GM12891 (cell line): Measurements from ENCODE around the gene ACTL9.

ENCODE experiments used
- DNase-seq: peaks from one replicate; pipeline ENCODE4 v3.0.0; 2011; ENCODE audit warnings: low spot score; ENCODE audit not compliant: insufficient read length
- FAIRE-seq: peaks from 2 replicates; lab custom pipeline; 2011; peaks lifted over from hg19 to GRCh38; lab: Jason Lieb, UNC
- PAX5 ChIP-seq: IDR thresholded peaks from 2 replicates; pipeline ENCODE4 v1.6.1; 2011; ENCODE audit warnings: low read length, moderate library complexity, mild to moderate bottlenecking; ENCODE audit not compliant: insufficient read depth, severe bottlenecking
- POLR2A ChIP-seq: IDR thresholded peaks from 2 replicates; pipeline ENCODE4 v1.6.1; 2011; ENCODE audit warnings: low read depth, low read length, control low read depth
- POLR2AphosphoS5 ChIP-seq: IDR thresholded peaks from 2 replicates; pipeline ENCODE4 v1.6.1; 2011; ENCODE audit warnings: low read depth, low read length, control low read depth
- POU2F2 ChIP-seq: IDR thresholded peaks from 2 replicates; pipeline ENCODE4 v1.6.1; 2011; ENCODE audit warnings: low read depth, mild to moderate bottlenecking, control low read depth, low read length, moderate library complexity
- SPI1 ChIP-seq: IDR thresholded peaks from 2 replicates; pipeline ENCODE4 v1.6.1; 2011; ENCODE audit warnings: low read depth, low read length, control low read depth
- TAF1 ChIP-seq: IDR thresholded peaks from 2 replicates; pipeline ENCODE4 v1.6.1; 2011; ENCODE audit warnings: low read depth, low read length, control low read depth

ACTL9 gene

DNA sequence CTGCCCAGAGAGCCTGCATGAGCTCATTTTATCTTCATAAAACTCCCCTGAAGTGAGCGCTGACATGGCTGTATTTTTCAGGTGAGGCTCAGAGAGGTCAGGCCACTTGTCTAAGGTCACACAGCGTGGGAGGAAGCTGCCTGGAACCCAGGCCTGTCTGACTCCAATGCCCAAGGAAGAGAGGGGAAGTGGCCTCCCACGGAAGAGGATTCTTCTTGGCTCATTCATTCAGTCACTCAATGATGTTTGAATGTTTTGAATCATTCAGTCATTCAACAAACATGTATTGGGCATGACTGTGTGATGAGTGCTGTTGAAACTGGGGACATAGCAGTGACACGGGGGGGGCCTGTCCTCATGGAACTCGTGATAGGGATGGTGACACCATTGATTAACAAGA is 12.0 kb downstream of the ACTL9 start:
- TF ChIP-seq POLR2AphosphoS5 (no peak), POU2F2 (no peak), TAF1 (no peak), SPI1 (no peak), POLR2A (no peak), PAX5 (no peak)
- DNase-seq (no peak), FAIRE-seq (no peak)

DNA sequence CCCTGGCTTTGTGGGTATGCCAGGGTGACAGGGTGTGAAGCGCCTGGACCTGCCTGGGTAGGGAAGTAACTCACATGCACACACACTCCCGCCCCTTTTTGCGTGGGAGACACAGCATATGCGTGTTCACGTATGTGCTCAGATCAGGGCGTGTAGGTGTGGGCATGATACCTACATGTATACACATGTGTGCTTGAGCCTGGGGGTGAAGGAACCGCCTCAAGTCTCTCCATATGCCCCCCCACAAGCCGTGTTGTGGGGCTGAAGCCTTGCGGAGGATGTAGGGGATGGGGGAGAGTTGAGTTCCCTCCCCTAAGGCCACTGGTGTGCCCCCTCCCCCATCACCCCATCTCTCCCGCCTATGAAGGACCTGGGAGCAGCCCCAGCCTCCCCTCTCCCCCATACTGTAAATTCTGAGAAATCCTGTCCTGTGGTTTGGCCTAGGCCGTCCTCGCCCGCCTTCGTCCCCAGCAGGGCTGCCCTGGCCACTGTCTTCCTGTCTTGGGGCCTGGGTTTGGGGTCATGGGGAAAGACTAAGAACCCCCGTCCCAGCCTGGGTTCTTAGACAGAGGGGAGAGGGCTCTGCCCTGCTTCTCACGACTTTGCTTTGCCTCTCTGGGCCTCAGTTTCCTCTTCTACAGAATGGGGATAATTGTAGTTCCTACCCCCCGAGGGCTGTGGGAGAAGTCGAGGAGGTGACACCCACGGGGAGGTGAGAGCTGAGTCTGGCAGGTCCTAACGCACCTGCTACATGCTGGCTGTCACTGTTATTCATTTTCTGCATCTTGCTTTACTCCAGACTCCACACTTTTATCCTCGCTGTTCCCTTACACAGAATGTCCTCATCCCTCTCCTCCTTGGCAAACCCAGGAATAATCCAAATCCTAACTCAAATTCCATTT is 14.3 kb downstream of the ACTL9 start:
- DNase-seq (no peak), FAIRE-seq (no peak)
- TF ChIP-seq TAF1 (no peak), PAX5 (no peak), SPI1 (no peak), POU2F2 (no peak), POLR2A (no peak), POLR2AphosphoS5 (no peak)

GRCh38 chr19:8682931-8683330 is 15.7 kb downstream of the ACTL9 start:
- FAIRE-seq (no peak), DNase-seq (no peak)
- TF ChIP-seq PAX5 (no peak), POLR2A (no peak), TAF1 (no peak), POU2F2 (no peak), POLR2AphosphoS5 (no peak), SPI1 (no peak)

DNA sequence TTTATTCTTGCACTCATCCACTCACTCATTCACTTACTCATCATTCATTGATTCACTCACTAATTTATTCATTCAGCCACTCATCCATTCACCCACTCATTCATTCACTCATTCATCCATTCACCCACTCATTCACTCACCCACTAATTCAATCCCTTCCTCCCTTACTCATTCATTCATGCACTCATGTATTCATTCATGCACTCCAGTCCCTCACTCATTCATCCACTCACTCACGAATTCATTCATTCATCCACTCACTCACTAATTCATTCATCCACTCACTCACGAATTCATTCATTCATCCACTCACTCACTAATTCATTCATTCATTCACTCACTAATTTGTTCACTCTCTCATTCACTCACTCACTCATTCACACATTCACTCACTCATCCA is 16.1 kb downstream of the ACTL9 start:
- peak; percentile 60 for FAIRE-seq
- TF ChIP-seq SPI1 (no peak), TAF1 (no peak)

DNA sequence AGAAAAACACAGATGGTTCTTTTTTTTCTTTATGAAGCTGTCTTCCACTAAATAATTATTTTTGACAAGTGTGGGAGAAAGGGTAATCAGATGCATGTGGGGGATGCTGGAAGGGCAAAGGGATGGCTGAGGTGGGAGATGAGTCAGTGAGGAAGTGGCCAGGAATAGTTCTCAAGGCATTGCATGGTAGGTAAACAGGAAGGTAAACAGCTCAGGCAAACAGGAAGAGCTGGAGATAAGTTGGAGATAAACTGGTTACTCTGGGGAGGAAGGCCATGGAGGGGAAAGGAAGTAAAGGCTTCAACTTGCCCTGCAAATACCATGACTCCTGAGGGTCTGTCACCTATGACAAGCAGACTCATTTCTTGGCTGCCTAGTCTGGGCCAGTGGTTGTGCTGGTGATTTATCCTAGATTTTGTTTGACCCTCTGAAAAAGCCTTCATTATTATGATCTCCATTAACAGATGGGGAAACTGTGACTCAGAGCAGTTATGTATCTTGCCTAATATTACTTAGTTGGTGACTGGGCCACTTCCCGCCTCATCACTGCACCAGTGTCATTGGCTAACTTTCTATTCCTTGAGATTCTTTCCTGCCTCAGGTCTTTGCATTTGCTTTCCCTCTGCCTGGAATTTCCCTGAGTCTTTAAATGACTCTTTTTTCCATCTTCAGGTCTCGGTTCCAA is 17.1 kb downstream of the ACTL9 start:
- FAIRE-seq (no peak), DNase-seq (no peak)
- TF ChIP-seq TAF1: no peak
- TF ChIP-seq POLR2A: no peak
- TF ChIP-seq POU2F2: no peak
- TF ChIP-seq POLR2AphosphoS5: no peak
- no peak for TF ChIP-seq SPI1
- TF ChIP-seq PAX5: no peak

More for the DNA sequence above, 16.1 kb downstream of the ACTL9 start:
- no peak for DNase-seq

DNA sequence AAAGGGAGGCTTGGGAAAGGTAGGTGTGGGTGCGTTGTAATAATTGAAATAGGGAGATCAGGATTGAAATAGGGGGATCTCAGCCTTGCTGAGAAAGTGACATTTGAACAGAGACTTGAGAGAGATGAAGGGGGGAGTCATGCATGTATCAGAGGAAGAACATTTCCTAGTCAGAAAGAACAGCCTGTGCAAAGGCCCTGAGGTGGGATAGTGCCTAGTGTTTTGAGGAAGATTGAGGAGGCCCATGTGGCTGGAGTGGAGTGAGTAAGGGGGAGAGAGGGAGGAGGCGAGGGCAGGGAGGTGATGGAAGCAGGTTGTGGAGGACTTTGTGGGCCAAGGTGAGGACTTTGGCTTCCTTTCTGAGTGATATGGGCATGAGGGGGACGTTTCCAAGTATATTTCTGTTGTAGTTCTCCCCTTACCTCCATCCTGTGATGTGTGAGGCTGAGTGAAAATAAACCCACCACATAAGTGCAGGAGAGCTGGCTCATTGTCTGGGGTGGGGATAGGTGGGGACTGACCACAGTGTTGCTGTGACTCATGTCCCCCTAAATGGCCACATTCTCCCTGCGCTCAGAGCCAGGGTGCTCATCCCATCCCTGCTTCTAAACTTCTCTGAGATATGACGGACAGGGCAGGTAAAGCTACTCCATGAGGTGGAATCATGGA is 17.8 kb downstream of the ACTL9 start:
- TF ChIP-seq POLR2AphosphoS5 (no peak), POLR2A (no peak), PAX5 (no peak), POU2F2 (no peak), TAF1 (no peak), SPI1 (no peak)
- DNase-seq (no peak), FAIRE-seq (no peak)

GRCh38 chr19:8678244-8678807 is 20.3 kb downstream of the ACTL9 start:
- DNase-seq (no peak), FAIRE-seq (no peak)
- TF ChIP-seq POU2F2 (no peak), TAF1 (no peak), POLR2AphosphoS5 (no peak), SPI1 (no peak), PAX5 (no peak), POLR2A (no peak)

DNA sequence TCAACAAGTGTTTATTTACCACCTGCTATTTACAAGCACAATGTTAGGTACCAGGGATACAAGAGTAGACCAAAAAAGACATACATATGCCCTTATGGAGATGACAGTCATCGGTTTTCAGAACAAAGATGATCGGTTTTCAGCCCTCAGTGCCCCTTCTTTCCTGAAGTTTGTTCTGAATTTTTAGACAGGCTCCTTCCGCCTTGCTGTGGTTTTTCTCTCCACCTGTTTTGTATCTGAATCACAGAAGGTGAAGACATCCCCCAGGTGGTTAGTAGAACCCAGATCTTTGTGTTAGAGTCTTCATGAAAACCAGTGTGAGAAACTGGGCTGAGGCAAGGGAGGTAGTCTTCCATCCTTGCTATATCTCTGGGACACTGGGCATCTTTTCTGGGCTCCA is 23.5 kb downstream of the ACTL9 start:
- FAIRE-seq (no peak), DNase-seq (no peak)
- TF ChIP-seq SPI1: no peak
- no peak for TF ChIP-seq POLR2A
- TF ChIP-seq POU2F2: no peak
- no peak for TF ChIP-seq PAX5
- no peak for TF ChIP-seq POLR2AphosphoS5
- TF ChIP-seq TAF1: no peak

DNA sequence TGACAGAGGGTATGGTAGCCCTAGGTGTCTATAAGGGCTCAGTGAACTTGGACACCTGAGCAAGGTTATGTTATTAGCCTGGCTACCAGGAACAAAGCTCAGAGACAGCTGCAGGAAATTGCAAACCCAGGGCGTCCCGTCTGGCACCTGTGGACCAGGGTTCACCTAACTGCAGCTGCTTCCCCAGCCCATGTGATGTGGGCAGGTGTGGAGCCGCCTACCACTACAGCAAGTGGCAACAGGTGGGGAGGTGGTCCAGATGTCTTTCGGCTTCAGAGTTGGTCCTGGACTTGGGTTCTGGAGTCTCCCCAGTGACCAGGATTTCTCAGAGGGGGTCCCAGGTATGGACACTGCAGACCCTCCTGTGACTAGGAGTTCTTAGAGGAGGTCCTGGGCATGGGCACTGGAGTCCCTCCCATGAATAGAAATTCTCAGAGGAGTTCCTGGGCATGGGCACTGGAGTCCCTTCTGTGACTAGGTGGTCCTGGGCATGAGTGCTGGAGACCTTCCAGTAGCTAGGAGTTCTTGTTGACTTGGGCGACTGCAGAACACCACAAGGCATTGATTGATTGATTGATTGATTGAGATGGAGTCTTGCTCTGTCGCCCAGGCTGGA is 25.2 kb downstream of the ACTL9 start:
- no peak for DNase-seq
- no peak for TF ChIP-seq TAF1
- no peak for TF ChIP-seq PAX5
- no peak for TF ChIP-seq POLR2A
- no peak for TF ChIP-seq POU2F2
- no peak for TF ChIP-seq POLR2AphosphoS5
- TF ChIP-seq SPI1: no peak
- FAIRE-seq: no peak
